ENCODE data around the gene DOK3. TPM values are rescaled to one million over a fixed set of nuclear protein-coding genes. Genes with fewer than 3 reads are reported as not detected.
A peak's percentile ranks its signal among the peaks of the same experiment; 100 is the strongest.

Gene DOK3
- total RNA-seq, 1 donor from 2014 or later = 7.2 TPM

DNA sequence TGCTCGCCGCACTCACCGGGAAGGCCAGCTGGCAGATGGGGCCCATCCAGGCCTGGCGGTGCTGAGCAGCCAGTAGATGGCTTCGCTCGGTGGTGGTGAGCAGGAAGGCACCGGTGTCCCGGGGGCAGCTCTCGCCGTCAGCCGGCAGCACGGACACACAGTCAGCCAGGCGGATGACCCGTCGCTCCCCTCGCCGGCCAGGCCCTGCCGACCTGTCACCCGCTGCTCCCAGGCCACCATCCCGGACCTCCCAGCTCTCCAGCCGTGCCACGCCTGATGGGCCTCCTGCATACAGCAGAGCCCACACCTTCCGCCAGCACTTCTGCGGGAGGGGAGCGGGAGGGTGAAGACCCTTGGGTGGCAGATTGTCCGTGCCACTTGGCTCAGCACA, 1.4 kb downstream of the DOK3 start:
- no peak overlapping the region for H3K4me3 Mint-ChIP-seq (ENCODE audit: unreplicated experiment)
- H3K27me3 Mint-ChIP-seq (ENCODE audit: unreplicated experiment) = no peaks in the 10 kb centered on the region
- DNase-seq (ENCODE audit: extremely low spot score, unreplicated experiment) = no peak
- H3K4me1 Mint-ChIP-seq (ENCODE audit: unreplicated experiment) = peaks cover 2% of the 10 kb centered on the region
- H3K9me3 Mint-ChIP-seq (ENCODE audit: unreplicated experiment) = no peaks in the 10 kb centered on the region
- H3K36me3 Mint-ChIP-seq (ENCODE audit: unreplicated experiment) = peaks cover 9% of the 10 kb centered on the region
- TF ChIP-seq, protein P1, sequence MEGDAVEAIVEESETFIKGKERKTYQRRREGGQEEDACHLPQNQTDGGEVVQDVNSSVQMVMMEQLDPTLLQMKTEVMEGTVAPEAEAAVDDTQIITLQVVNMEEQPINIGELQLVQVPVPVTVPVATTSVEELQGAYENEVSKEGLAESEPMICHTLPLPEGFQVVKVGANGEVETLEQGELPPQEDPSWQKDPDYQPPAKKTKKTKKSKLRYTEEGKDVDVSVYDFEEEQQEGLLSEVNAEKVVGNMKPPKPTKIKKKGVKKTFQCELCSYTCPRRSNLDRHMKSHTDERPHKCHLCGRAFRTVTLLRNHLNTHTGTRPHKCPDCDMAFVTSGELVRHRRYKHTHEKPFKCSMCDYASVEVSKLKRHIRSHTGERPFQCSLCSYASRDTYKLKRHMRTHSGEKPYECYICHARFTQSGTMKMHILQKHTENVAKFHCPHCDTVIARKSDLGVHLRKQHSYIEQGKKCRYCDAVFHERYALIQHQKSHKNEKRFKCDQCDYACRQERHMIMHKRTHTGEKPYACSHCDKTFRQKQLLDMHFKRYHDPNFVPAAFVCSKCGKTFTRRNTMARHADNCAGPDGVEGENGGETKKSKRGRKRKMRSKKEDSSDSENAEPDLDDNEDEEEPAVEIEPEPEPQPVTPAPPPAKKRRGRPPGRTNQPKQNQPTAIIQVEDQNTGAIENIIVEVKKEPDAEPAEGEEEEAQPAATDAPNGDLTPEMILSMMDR (IDR thresholded peaks at IDR 0.05) = no peak
- H3K27ac Mint-ChIP-seq (ENCODE audit: unreplicated experiment) = no peak overlapping the region

DNA sequence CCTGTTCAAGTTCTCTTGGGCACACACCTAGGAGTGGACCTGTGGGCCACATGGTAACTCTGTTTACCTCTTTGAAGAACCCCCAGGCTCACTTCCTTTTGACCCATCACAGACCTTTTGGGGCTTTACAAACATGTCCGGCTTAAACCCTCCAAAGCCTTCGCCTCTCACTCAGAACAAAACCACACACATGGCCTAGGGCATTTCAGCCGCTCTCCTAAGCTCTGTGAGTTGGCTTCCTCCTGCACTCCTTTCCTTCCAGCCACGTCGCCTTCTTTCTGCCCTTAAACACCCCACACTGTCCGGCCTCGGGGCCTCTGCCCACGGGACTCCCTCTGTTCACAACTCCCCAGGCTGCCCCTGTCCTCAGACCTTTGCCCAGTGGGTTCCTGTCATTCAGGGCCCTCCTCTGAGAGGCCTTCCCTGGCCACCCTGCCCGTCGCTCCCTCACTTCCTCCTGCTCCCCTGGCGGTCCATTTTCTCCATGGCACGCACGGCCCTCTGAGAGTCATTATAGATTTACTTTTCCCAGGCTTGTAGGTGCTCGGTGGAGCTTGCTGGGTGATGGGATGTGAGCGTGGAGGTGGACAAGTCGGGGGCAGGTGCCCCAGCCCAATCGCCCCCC, 1.9 kb downstream of the DOK3 start:
- peaks cover 3% of the 10 kb centered on the region for H3K4me1 Mint-ChIP-seq (ENCODE audit: unreplicated experiment)
- no peaks in the 10 kb centered on the region for H3K9me3 Mint-ChIP-seq (ENCODE audit: unreplicated experiment)
- TF ChIP-seq, protein P1 (IDR thresholded peaks at IDR 0.05) = no peak
- H3K27ac Mint-ChIP-seq (ENCODE audit: unreplicated experiment) = peak overlapping the region; percentile 23
- no peak overlapping the region for H3K4me3 Mint-ChIP-seq (ENCODE audit: unreplicated experiment)
- no peak for DNase-seq (ENCODE audit: extremely low spot score, unreplicated experiment)
- H3K36me3 Mint-ChIP-seq (ENCODE audit: unreplicated experiment) = peaks cover 9% of the 10 kb centered on the region
- no peaks in the 10 kb centered on the region for H3K27me3 Mint-ChIP-seq (ENCODE audit: unreplicated experiment)

DNA sequence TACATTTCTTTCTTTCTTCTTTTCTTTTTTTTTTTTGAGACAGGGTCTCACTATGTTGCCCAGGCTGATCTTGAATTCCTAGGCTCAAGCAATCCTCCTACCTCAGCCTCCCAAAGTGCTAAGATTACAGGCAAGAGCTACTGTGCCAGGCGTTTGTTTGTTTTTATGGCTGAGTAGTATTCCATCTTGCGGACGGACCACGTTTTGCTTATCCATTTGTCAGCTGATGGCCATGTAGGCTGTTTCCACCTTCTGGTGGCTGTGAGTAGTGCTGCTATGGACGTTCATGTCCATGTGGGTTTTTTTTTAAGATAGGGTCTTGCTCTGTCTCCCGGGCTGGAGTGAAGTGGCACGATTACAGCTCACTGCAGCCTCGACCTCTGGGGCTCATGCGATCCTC, 2.5 kb downstream of the DOK3 start:
- no peak for DNase-seq (ENCODE audit: extremely low spot score, unreplicated experiment)
- no peaks in the 10 kb centered on the region for H3K9me3 Mint-ChIP-seq (ENCODE audit: unreplicated experiment)
- H3K36me3 Mint-ChIP-seq (ENCODE audit: unreplicated experiment) = peaks cover 9% of the 10 kb centered on the region
- H3K4me3 Mint-ChIP-seq (ENCODE audit: unreplicated experiment) = no peak overlapping the region
- TF ChIP-seq, protein P1 (IDR thresholded peaks at IDR 0.05) = peak; percentile 41
- H3K4me1 Mint-ChIP-seq (ENCODE audit: unreplicated experiment) = peaks cover 8% of the 10 kb centered on the region
- H3K27me3 Mint-ChIP-seq (ENCODE audit: unreplicated experiment) = no peaks in the 10 kb centered on the region
- no peak overlapping the region for H3K27ac Mint-ChIP-seq (ENCODE audit: unreplicated experiment)

DNA sequence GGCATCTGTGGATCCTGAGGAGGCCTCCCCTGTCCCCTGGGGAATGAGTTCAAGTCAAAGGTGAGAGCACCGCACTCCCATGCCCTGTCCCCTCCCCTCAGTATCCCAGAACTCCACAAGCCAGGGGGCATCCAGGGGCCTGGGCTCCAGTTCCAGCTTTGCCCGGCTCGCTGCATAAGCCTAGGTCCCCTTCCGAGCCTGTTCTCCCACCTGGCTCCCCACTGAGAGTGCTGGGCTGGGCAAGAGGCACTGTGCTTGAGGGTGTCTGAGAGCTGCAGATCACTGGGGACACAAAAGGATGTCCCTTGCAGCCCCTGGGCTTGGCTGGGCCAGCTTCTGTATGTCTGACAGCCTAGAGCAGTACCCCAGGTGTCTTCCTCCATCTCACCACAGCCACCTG, 4.6 kb downstream of the DOK3 start:
- DNase-seq (ENCODE audit: extremely low spot score, unreplicated experiment) = no peak
- peaks cover 2% of the 10 kb centered on the region for H3K36me3 Mint-ChIP-seq (ENCODE audit: unreplicated experiment)
- H3K9me3 Mint-ChIP-seq (ENCODE audit: unreplicated experiment) = no peaks in the 10 kb centered on the region
- H3K4me3 Mint-ChIP-seq (ENCODE audit: unreplicated experiment) = no peak overlapping the region
- TF ChIP-seq, protein P1 (IDR thresholded peaks at IDR 0.05) = no peak
- H3K27ac Mint-ChIP-seq (ENCODE audit: unreplicated experiment) = no peak overlapping the region
- H3K27me3 Mint-ChIP-seq (ENCODE audit: unreplicated experiment) = no peaks in the 10 kb centered on the region
- H3K4me1 Mint-ChIP-seq (ENCODE audit: unreplicated experiment) = peaks cover 22% of the 10 kb centered on the region

DNA sequence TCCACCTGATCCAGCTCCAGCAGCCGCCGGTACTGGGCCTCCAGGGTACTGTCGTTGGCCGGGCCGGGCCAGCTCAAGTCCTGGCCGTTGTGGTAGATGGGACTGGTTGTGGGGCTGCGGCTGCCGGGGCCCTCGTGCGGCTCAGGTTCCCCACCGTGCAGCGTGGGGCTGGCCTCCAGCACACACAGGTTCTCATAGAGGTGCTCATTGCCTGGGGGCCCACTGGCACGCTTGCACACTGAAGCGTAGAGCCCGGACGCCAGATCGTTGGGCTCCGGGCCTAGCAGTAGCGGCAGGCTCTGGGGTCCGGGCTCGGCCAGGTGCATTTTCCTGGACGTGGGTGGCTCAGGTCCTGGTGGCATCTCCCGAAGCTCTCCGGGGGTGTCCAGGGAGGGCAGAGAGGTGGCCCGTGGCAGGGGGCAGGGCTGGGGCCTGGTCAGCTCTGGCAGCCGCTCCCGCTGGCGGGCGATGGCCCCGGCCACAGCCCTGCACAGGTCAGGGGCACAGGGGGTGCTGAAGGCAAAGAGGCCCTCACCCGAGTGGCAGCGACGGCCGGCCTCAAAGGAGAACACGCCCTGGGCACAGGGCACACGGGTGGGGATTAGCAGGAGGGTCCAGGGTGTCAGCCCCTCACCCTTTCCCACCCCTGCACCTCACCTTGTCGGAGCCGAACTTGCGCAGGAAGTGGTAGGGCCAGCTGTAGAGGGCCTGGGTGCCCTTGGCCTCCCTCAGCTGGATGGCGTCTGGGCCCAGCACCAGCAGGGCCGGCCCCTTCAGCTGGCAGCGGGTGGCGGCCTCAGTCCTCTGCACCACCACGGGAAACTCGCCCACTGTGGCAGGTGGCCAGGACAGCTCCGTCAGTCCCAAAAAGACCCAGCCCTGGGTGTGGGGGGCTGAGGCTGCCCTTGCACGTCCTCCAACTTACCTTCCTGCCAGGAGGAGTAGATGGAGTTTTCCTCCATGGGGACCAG, 5.3 kb downstream of the DOK3 start:
- TF ChIP-seq, protein P1 (IDR thresholded peaks at IDR 0.05) = no peak
- Mint-ChIP-seq H3K4me1 (ENCODE audit: unreplicated experiment) (peaks cover 29% of the 10 kb centered on the region), H3K27ac (ENCODE audit: unreplicated experiment) (no peak overlapping the region), H3K4me3 (ENCODE audit: unreplicated experiment) (no peak overlapping the region), H3K9me3 (ENCODE audit: unreplicated experiment) (no peaks in the 10 kb centered on the region), H3K36me3 (ENCODE audit: unreplicated experiment) (peaks cover 2% of the 10 kb centered on the region), H3K27me3 (ENCODE audit: unreplicated experiment) (no peaks in the 10 kb centered on the region)
- no peak for DNase-seq (ENCODE audit: extremely low spot score, unreplicated experiment)
